Activated naive CD4-positive, alpha-beta T cell treated with anti-CD3 and anti-CD28 coated beads for 36 hours (primary cell): ENCODE data around the gene CBFB. TPM values are rescaled to one million over a fixed set of nuclear protein-coding genes. Genes with fewer than 3 reads are reported as not detected.
A peak's percentile ranks its signal among the peaks of the same experiment; 100 is the strongest.
"Not testable (repeated sequence)": the region's sequence is repeated elsewhere in the genome, so short reads cannot be mapped to it uniquely, and the experiment has no call there.

ENCODE experiments used
- CTCF ChIA-PET: fragments of 350-600 bp; sonication (Branson Sonifier 250); formaldehyde crosslinking; loops from one replicate; lab custom pipeline; 2021; ENCODE audit warnings: antibody characterized with exemption; lab: Charles Lee
- DNase-seq: peaks from one replicate; pipeline ENCODE4 v3.0.0-alpha.2; 2020
- H3K27ac Mint-ChIP-seq: one replicate; pipeline ENCODE4 v1.8.0; 2021; ENCODE audit warnings: mild to moderate bottlenecking, mixed read lengths
- H3K27me3 Mint-ChIP-seq: one replicate; pipeline ENCODE4 v1.8.0; 2021; ENCODE audit warnings: low read depth, mixed read lengths
- H3K36me3 Mint-ChIP-seq: one replicate; pipeline ENCODE4 v1.8.0; 2021; ENCODE audit warnings: low read depth, mixed read lengths
- H3K4me1 Mint-ChIP-seq: one replicate; pipeline ENCODE4 v1.8.0; 2021; ENCODE audit warnings: low read depth, mixed read lengths
- H3K4me3 Mint-ChIP-seq: one replicate; pipeline ENCODE4 v1.8.0; 2021; ENCODE audit warnings: mild to moderate bottlenecking, moderate library complexity, mixed read lengths
- H3K9me3 Mint-ChIP-seq: one replicate; pipeline ENCODE4 v1.8.0; 2021; ENCODE audit warnings: mixed read lengths
- intact Hi-C: fragments of 100-400 bp; cut with micrococcal nuclease; formaldehyde crosslinking; loops from one replicate; pipeline ENCODE4 v1.15.1; 2023
- total RNA-seq, 2 experiments: library from RNA; stranded (reverse); gene quantifications; one replicate each; pipeline ENCODE4 v1.2.3, GENCODE V29; 2021

CBFB gene
- 10 to 100 TPM; 79.6 to 86.8 TPM for total RNA-seq

DNA sequence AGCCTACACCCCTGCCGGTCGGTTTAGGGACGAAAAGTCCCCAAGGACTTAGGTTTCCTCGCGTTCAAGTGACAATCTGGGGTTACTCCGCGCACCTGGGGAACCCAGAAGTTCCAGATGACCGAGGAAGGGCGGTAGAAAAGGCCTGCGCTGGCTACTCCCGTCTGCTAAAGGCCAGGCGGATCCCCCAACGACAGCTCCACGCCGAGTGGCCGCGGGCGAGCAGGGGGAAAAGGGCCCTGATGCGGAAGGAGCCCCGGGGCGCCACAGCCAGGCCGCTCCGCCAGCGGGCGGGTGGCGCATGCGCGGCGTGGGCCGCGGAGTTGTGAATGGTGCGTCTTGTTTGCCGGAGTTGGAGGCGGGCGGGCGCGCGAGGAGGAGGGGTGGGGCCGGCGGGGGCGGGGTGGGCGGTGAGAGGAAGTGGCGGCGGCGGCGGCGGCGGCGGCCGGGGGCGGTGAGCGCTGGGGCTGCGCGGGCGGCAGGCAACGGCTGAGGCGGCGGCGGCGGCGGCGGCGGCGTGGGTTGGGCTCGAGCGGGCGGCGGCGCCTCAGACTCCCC is at the start of gene CBFB:
TSS of gene CBFB (plus strand) at position 454 of the 558 bp plus-strand sequence. CDS start 259 bp downstream, outside the sequence.
- H3K27me3 Mint-ChIP-seq: no peaks in the 10 kb centered on the region
- no peaks in the 10 kb centered on the region for H3K9me3 Mint-ChIP-seq
- H3K27ac Mint-ChIP-seq: peak within 1 kb of the TSS; percentile 91
- H3K4me3 Mint-ChIP-seq: peak within 1 kb of the TSS; percentile 86
- CTCF ChIA-PET: interaction anchor here (0.7 to 3.7 kb wide), 6 partner anchors 11 to 129 kb away, joined by 3 to 39 read pairs (median 4); no protein-coding TSS in a partner anchor
- peaks cover 39% of the 10 kb centered on the region for H3K4me1 Mint-ChIP-seq
- peaks cover 23% of the 10 kb centered on the region for H3K36me3 Mint-ChIP-seq
- intact Hi-C loops: loop anchor here (1.0 to 2.0 kb wide), 3 partner anchors 130 to 534 kb away; partner anchors contain the start of genes CTCF, FBXL8 and TRADD
- peak; percentile 93 for DNase-seq

DNA sequence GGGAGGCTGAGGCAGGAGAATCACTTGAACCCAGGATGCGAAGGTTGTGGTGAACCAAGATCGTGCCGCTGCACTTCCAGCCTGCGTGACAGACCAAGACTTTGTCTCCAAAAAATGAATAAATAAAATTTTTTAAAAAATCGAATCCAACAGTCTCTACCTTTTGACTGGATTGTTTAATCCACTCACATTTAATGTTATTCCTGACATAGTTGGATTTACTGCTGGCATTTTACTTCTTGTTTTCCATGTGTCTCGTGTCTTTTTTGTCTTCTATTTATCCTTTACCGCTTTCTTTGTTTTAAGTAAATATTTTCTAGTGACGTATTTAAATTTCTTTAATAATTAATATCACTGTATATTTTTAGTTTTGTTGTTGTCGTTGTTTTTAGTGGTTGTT is 45.9 kb upstream of the CBFB start:
- Mint-ChIP-seq H3K36me3 (no peaks in the 10 kb centered on the region), H3K27me3 (no peaks in the 10 kb centered on the region), H3K4me1 (peaks cover 30% of the 10 kb centered on the region), H3K9me3 (no peaks in the 10 kb centered on the region), H3K27ac (peak overlapping the region; percentile 96), H3K4me3 (no peak overlapping the region)
- CTCF ChIA-PET: interaction anchor here (0.6 to 2.3 kb wide), 7 partner anchors 9 to 309 kb away, joined by 3 to 15 read pairs (median 6); no protein-coding TSS in a partner anchor
- no peak for DNase-seq
- intact Hi-C loops: no loop called here

DNA sequence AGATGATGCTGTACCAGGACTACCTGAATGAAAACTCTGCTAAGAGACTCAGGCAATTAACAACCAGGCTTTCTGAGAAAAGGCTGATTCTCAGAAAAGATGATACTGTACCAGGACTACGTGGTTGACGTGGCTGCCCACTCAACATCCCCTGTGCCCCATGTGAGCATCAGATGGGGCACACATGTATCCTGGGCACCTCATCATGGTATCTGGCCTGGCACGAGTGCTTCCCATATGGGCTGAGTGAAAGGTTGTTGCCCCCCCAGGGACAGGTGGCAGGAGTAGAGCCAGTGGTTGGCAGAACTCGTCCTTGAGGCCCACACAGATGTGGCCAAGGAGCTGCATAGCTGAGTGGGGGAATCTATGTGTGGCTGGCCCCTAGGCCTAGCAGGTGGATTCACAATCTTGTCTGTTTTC is 44.0 kb upstream of the CBFB start:
- Mint-ChIP-seq H3K4me1 (peaks cover 30% of the 10 kb centered on the region), H3K9me3 (no peaks in the 10 kb centered on the region), H3K4me3 (no peak overlapping the region), H3K36me3 (no peaks in the 10 kb centered on the region), H3K27ac (peak overlapping the region; percentile 96), H3K27me3 (no peaks in the 10 kb centered on the region)
- intact Hi-C loops: loop anchor here (1.0 to 2.0 kb wide), 7 partner anchors 16 to 326 kb away; partner anchors contain the start of genes FBXL8, MATCAP1 and TRADD
- peak; percentile 81 for DNase-seq
- CTCF ChIA-PET: interaction anchor here (0.6 to 2.2 kb wide), 5 partner anchors 13 to 172 kb away, joined by 3 to 7 read pairs (median 4); no protein-coding TSS in a partner anchor

DNA sequence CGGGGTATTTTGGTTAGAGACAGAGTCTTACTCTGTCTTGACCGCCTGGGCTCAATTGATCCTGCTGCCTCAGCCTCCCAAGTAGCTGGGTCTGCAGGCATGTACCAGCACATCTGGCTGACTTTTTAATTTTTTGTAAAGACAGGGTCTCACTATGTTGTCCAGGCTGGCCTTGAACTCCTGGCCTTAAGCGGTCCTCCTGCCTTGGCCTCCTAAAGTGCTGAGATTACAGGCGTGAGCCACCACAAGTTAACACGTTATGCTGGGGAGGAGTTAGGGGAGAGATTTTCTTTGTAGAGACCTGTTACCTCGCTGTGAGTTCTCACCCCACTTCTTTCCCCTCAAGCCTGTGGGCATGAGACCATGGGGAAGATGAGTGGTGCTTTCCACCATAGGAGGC is 42.4 kb upstream of the CBFB start:
- intact Hi-C loops: no loop called here
- no peaks in the 10 kb centered on the region for H3K9me3 Mint-ChIP-seq
- peak overlapping the region; percentile 48 for H3K27ac Mint-ChIP-seq
- peaks cover 25% of the 10 kb centered on the region for H3K4me1 Mint-ChIP-seq
- H3K4me3 Mint-ChIP-seq: no peak overlapping the region
- no peaks in the 10 kb centered on the region for H3K27me3 Mint-ChIP-seq
- DNase-seq: no peak
- CTCF ChIA-PET: no interaction called here
- no peaks in the 10 kb centered on the region for H3K36me3 Mint-ChIP-seq

DNA sequence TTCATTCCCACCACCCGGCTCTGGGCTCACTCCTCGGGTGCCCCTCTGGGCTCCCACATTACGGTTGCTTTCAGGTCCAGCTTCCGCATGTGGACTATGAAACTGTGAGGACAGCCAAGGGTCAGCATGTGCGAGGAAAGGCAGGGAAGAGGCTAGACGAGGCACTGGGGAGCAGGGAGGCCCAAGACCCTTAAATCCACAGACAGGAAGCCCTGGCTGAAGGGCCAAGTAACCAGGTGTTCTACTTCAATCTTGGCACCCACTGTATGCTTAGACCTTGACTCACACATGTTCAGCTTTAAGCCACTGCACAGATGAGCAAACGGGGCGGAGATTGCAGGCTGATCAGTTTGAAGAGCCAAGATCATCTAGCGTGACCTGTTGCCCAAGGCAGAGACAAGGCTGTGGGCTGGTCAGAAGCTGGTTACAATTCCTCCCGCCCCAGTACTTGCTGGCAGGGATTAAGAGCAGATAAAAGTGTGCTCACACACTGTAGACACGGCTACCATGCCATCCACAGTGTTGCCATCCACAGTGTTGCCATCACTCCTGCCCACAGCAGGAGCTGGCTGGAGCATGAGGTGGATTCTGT is 40.7 kb upstream of the CBFB start, which contains the start of gene CES4A:
TSS of gene CES4A (plus strand) at position 393 of the 592 bp plus-strand sequence. CDS start at position 577, 184 bp downstream.
- CTCF ChIA-PET: interaction anchor here (1.0 to 1.6 kb wide), 3 partner anchors 10 to 169 kb away, joined by 3 read pairs; no protein-coding TSS in a partner anchor
- Mint-ChIP-seq H3K4me1 (peaks cover 22% of the 10 kb centered on the region), H3K4me3 (no peak within 1 kb of the TSS), H3K9me3 (no peaks in the 10 kb centered on the region), H3K27ac (peak within 1 kb of the TSS; percentile 21), H3K36me3 (no peaks in the 10 kb centered on the region), H3K27me3 (no peaks in the 10 kb centered on the region)
- DNase-seq: no peak
- intact Hi-C loops: no loop called here

DNA sequence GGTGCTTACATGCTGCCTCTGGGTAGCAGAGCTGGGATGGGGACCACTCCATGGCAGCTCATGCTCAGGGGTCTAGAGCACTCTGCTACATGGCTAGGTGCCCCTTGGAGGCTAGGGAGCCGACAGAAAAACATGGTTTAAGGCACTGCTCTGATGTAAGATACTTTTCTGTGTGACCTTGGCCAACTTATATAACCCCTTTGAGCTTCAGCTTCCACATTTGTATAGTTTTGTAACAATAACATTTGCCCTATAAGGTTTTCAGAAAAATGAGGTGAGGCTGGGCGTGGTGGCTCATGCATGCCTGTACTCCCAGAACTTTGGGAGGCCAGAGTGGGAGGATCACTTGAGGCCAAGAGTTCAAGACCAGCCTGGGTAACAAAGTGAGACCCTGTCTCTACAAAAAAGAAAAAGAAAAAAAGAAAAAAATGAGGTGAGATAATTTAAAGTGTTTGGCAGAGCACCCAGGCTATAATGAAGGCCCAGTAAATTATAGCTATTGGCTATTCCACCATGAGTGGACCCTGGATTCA is 37.3 kb upstream of the CBFB start:
- Mint-ChIP-seq H3K4me1 (no peaks in the 10 kb centered on the region), H3K4me3 (no peak overlapping the region), H3K9me3 (no peaks in the 10 kb centered on the region), H3K36me3 (no peaks in the 10 kb centered on the region), H3K27me3 (no peaks in the 10 kb centered on the region), H3K27ac (no peak overlapping the region)
- CTCF ChIA-PET: interaction anchor here (0.6 to 2.5 kb wide), 6 partner anchors 8 to 332 kb away, joined by 3 to 11 read pairs (median 4); no protein-coding TSS in a partner anchor
- intact Hi-C loops: no loop called here
- DNase-seq: no peak

DNA sequence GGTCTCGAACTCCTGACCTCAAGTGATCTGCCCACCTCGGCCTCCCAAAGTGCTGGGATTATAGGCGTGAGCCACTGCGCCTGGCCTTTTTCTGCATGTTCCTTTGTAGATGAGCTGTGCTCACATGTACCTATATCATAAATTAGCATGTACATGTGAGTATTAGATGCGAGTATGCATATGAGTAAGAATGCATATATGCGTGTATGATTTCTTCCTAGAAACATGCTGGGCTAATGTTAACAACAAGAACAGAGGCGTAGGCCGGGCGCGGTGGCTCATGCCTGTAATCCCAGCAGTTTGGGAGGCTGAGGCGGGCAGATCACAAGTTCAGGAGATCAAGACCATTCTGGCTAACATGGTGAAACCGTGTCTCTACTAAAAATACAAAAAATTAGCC is 35.4 kb upstream of the CBFB start:
- H3K4me3 Mint-ChIP-seq, H3K36me3 Mint-ChIP-seq, H3K4me1 Mint-ChIP-seq, CTCF ChIA-PET, H3K9me3 Mint-ChIP-seq, H3K27me3 Mint-ChIP-seq, H3K27ac Mint-ChIP-seq, intact Hi-C loops, DNase-seq: not testable (repeated sequence)

DNA sequence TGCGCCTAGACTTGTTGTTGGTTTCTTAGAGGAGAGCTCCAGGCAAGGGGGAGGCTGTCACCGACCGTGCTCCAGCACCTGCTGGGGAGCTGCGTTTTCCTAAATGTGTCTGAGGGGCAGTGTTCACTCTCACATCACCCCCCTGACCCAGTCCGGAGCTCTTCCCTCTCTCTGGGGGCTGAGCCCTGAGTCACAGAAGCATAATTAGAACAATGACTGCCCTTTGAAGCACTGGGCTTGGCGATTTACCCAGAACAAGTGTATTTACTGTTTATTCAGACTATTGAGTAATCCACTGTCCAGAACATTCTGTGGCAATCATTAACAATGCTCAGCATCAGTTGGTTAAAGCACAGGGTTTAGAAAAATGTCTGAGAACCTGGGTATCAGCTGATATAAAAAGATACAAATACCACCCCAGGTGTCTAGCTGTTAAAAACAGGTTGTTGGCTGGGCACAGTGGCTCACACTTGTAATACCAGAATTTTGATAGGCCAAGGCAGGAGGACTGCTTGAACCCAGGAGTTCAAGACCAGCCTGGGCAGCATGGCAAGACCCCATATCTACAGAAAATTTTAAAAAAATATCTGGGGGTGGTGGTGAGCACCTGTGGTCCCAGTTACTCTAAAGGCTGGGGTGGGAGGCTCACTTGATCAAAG is 32.5 kb upstream of the CBFB start:
- intact Hi-C loops: no loop called here
- no peak overlapping the region for H3K27ac Mint-ChIP-seq
- DNase-seq: no peak
- H3K36me3 Mint-ChIP-seq: no peaks in the 10 kb centered on the region
- H3K27me3 Mint-ChIP-seq: no peaks in the 10 kb centered on the region
- CTCF ChIA-PET: interaction anchor here (0.6 to 1.0 kb wide), 2 partner anchors 12 to 22 kb away, joined by 3 to 4 read pairs; no protein-coding TSS in a partner anchor
- peaks cover 11% of the 10 kb centered on the region for H3K4me1 Mint-ChIP-seq
- H3K4me3 Mint-ChIP-seq: no peak overlapping the region
- H3K9me3 Mint-ChIP-seq: no peaks in the 10 kb centered on the region

DNA sequence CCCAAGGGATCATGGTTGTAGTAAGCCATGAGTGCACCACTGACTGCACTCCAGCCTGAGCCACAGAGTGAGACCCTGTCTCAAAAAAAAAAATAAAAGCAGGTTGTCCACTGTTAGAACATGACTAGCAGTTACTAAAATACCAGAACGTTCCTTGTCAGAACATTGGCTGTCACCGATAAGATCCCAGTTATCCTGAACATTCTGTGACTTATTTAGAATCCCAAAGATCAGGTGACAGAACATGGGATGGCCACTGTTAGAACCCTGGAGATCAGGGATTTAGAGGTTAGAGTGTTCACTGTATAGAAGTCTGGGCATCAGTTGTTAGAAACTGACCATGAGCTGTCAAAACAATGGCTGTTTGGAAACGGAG is 32.0 kb upstream of the CBFB start:
- Mint-ChIP-seq H3K4me1 (peaks cover 14% of the 10 kb centered on the region), H3K9me3 (no peaks in the 10 kb centered on the region), H3K27ac (no peak overlapping the region), H3K36me3 (no peaks in the 10 kb centered on the region), H3K27me3 (no peaks in the 10 kb centered on the region), H3K4me3 (no peak overlapping the region)
- CTCF ChIA-PET: interaction anchor here (1.0 to 1.3 kb wide), 2 partner anchors 12 to 21 kb away, joined by 4 read pairs; no protein-coding TSS in a partner anchor
- DNase-seq: no peak
- intact Hi-C loops: no loop called here

DNA sequence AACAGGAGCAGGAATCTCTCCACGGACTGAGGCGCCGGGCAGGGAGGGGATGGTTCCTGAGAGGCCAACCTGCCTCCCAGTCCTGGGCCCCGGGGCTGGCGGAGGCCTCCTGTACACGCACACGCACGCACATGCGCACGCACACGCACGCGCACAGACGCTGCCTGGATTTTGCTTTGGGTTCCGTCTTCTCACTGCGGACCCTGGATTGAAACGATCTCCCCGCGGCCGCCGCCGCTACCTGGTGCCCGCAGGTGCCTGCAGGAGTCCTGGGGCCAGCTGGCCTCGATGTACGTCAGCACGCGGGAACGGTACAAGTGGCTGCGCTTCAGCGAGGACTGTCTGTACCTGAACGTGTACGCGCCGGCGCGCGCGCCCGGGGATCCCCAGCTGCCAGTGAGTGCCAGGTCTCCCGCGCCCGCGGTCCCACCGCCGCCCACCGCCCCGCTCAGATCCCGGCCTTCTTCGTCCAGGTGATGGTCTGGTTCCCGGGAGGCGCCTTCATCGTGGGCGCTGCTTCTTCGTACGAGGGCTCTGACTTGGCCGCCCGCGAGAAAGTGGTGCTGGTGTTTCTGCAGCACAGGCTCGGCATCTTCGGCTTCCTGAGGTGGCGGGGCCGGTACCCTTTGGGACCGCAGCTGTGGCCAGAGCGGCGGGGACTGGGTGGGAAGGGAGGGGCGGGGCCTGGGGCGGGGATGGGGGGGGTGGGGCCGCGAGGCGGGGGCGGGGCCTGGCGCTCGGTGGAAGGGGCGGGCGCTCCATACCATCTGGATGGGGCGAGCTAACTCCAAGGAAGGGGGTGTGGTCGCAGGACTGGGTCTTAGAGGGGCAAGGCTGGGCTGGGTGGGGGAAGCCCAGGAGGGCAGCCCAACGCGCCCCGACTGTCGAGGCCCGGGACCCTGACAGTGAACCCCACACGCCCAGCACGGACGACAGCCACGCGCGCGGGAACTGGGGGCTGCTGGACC is 28.3 kb upstream of the CBFB start:
- CTCF ChIA-PET: interaction anchor here (1.5 kb wide), 1 partner anchor 17 kb away, joined by 7 read pairs; no protein-coding TSS in a partner anchor
- no peaks in the 10 kb centered on the region for H3K27me3 Mint-ChIP-seq
- peaks cover 2% of the 10 kb centered on the region for H3K36me3 Mint-ChIP-seq
- intact Hi-C loops: loop anchor here (2.0 kb wide), 1 partner anchor 16 kb away; no protein-coding TSS in a partner anchor
- peak overlapping the region; percentile 77 for H3K4me3 Mint-ChIP-seq
- H3K9me3 Mint-ChIP-seq: no peaks in the 10 kb centered on the region
- peaks cover 15% of the 10 kb centered on the region for H3K4me1 Mint-ChIP-seq
- DNase-seq: peak; percentile 72
- H3K27ac Mint-ChIP-seq: peak overlapping the region; percentile 68

DNA sequence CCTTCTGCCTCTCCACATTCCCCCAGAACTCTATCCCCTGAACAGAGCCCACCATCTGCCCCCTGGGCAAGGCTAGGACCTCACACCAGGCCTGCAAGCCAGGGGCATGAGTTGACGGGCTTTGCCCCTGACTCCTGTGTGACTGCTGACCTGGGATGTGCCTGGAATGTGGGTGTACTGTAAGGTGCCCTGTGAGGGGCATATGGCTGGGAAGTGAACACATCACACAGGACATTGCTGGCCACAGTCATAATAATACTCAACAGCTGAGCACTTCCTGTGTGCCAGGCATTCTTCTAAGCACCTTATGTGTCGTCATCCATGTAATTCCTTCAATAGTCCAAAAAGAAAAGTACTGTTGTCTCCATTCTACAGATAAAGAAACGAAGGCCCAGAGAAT is 27.2 kb upstream of the CBFB start:
- Mint-ChIP-seq H3K4me3 (peak overlapping the region; percentile 25), H3K4me1 (peaks cover 15% of the 10 kb centered on the region), H3K9me3 (no peaks in the 10 kb centered on the region), H3K36me3 (peaks cover 2% of the 10 kb centered on the region), H3K27ac (no peak overlapping the region), H3K27me3 (no peaks in the 10 kb centered on the region)
- CTCF ChIA-PET: interaction anchor here (1.5 kb wide), 1 partner anchor 16 kb away, joined by 7 read pairs; no protein-coding TSS in a partner anchor
- intact Hi-C loops: loop anchor here (2.0 kb wide), 1 partner anchor 17 kb away; no protein-coding TSS in a partner anchor
- no peak for DNase-seq
